HEK293 (cell line): Measurements from ENCODE around the gene MYOF.

Experiments
- ZNF274 ChIP-seq, 2 experiments: fragments of 200-500 bp in 1 of 2; fragments of 450-650 bp in 1 of 2; sonication (Bioruptor generic) in 1 of 2; formaldehyde crosslinking in 1 of 2; IDR thresholded peaks; 2 replicates each; pipeline versions ENCODE4 v1.5.1 to v1.6.1; 2014 to 2016; ENCODE audit warnings: borderline replicate concordance in 1 of 2, inconsistent platforms in 1 of 2, low read length in 1 of 2, missing biosample characterization in 1 of 2, missing genetic modification characterization in 1 of 2
- ZNF302 ChIP-seq: fragments of 450-650 bp; formaldehyde crosslinking; IDR thresholded peaks from 2 replicates; pipeline ENCODE4 v1.5.1; 2016; ENCODE audit warnings: missing biosample characterization, missing genetic modification characterization, low read depth
- ZNF610 ChIP-seq: fragments of 450-650 bp; formaldehyde crosslinking; IDR thresholded peaks from 2 replicates; pipeline ENCODE4 v1.5.1; 2016; ENCODE audit warnings: missing biosample characterization, missing genetic modification characterization, borderline replicate concordance

DNA sequence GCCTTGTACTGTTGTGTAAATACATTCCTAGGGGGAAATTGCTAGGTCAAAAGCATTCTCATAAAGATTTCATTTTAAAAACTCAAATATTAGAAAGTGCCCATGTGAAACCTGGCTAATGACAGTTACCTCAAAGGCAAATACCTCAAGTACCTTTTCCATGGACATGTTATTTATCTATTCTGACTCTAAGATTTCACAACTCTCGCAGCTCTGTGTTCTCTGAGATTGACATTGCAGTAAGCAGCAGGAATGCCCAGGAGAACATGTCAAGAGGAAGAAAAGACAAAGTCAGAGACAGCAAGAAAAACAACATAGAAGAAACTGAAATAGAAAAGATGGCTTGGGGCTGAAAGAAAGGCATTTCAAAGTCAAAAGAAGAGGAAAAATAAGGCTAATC lies 221.0 kb downstream of the MYOF start:
- TF ChIP-seq ZNF610 (tag by site-specific recombination) (no peak), ZNF302 (tag by site-specific recombination) (no peak), ZNF274 (IDR thresholded peaks at IDR 0.05; ENCODE audit: low read length) (no peak), ZNF274 (tag by site-specific recombination; IDR thresholded peaks at IDR 0.05; ENCODE audit: borderline replicate concordance) (no peak)
